Choroid plexus epithelial cell (primary cell): ENCODE results near the gene VEGFB.
A peak's percentile ranks its signal among the peaks of the same experiment; 100 is the strongest.

Experiments
- DNase-seq: peaks from one replicate; pipeline ENCODE4 v3.0.0-alpha.2; 2010; ENCODE audit warnings: low read depth
- H3K4me3 ChIP-seq: 2 replicates; pipeline ENCODE4 v1.5.1; 2011; ENCODE audit warnings: low read depth, mild to moderate bottlenecking, control low read depth, low read length, moderate library complexity
- TF ChIP-seq, protein P1 (sequence below): conservative IDR thresholded peaks from 2 replicates; pipeline ENCODE4 v1.5.1; 2011; ENCODE audit warnings: low read depth, mild to moderate bottlenecking, control low read depth, inconsistent platforms, low read length, moderate library complexity

The VEGFB gene

DNA sequence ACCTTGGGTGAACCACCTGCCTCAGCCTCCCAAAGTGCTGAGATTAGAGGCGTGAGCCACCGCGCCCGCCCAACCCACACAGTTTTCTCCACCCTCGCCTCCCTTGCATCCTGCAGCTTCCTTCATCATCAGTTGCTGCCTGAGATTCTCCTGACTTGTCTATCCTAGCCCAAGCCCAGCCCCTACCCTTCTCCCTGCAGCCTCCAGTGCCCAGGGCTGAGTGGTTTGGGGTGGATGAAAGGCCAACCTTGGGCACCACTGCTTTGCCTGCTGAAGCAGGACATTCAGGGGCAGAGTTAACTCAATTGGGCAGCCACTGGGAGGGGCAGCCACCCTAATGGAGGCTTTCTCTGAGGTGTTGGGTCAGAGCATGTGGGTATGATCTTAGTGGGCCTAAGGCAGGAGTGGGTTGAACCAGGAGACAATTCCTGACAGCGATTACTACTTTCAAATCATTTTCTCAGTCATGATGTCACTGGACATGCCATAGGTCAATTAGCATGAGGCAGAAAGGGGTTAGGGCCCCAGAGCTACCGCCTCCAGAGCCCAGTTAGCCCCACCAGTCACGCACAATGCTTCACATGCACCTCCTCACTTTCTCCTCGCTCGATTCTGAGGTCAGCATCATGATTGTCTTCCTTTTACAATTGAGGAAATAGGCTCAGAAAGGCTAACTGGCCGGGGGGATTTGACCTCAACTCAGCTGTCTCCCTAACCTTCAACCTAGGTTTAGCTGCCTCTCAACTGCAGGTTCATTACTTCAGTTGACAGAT lies 5.5 kb downstream of the VEGFB start:
- DNase-seq, result no peak
- H3K4me3 ChIP-seq, result peak overlapping the region; percentile 84
- TF ChIP-seq, protein P1, sequence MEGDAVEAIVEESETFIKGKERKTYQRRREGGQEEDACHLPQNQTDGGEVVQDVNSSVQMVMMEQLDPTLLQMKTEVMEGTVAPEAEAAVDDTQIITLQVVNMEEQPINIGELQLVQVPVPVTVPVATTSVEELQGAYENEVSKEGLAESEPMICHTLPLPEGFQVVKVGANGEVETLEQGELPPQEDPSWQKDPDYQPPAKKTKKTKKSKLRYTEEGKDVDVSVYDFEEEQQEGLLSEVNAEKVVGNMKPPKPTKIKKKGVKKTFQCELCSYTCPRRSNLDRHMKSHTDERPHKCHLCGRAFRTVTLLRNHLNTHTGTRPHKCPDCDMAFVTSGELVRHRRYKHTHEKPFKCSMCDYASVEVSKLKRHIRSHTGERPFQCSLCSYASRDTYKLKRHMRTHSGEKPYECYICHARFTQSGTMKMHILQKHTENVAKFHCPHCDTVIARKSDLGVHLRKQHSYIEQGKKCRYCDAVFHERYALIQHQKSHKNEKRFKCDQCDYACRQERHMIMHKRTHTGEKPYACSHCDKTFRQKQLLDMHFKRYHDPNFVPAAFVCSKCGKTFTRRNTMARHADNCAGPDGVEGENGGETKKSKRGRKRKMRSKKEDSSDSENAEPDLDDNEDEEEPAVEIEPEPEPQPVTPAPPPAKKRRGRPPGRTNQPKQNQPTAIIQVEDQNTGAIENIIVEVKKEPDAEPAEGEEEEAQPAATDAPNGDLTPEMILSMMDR, result no peak

DNA sequence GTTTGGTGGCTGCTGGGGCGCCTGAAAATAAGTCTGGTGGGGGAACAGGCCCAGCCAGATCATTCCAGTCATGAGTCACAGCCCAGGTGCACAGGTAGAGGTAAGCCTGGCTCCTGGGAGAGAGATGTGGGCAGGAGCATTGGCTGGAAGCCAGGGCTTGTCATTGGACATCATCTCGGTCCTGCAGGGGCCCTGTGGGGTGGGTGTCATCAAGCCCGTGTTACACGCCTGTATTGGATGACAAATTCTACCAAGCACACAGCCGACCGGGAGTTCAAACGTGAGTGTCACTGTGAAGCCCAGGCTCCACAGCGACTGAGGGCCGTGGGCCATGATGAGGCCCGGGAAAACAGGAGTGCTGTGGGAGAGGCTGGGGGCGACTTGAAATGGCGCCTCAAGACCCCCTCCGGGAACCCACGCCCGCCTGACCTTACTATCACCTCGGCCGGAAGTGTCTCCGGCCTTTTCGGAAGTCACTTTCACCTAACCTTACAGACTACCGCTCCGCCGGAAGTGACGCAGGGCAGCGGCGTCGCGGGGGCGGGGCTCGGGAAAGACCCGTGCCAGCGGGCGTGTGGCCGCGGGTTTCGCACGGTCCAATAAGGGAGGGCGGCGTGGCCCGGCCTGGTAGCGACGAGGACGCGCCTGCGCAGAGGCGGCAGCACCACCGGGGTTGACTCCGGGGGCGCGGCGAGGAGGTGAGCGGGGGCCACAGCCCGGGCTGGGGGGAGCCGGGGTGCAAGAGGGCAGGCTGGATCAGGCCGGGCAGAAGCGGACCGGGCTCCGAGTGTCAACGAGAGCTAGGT lies 6.3 kb downstream of the VEGFB start, which contains the start of gene FKBP2:
Gene FKBP2, plus strand, starts transcription at position 661 of the 806 bp plus-strand sequence. CDS start 1,293 bp downstream, outside the sequence.
- H3K4me3 ChIP-seq, result peak within 1 kb of the TSS; percentile 91
- peak; percentile 98 for DNase-seq
- TF ChIP-seq, protein P1, result no peak

DNA sequence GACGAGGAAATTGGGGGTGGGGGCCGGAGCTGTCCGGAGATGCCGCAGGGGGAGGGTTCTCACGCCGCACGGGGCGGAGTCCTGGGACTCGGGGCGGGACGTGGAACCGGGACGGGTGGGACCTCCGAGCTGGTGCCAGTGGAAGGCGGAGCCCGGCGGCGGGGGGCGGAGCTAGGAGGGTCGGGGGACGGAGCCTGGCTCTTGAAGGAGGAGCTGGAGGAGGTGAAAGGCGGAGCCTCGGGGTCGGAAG lies 6.8 kb downstream of the VEGFB start:
- peak; percentile 100 for DNase-seq
- peak overlapping the region; percentile 91 for H3K4me3 ChIP-seq
- TF ChIP-seq, protein P1, result no peak

DNA sequence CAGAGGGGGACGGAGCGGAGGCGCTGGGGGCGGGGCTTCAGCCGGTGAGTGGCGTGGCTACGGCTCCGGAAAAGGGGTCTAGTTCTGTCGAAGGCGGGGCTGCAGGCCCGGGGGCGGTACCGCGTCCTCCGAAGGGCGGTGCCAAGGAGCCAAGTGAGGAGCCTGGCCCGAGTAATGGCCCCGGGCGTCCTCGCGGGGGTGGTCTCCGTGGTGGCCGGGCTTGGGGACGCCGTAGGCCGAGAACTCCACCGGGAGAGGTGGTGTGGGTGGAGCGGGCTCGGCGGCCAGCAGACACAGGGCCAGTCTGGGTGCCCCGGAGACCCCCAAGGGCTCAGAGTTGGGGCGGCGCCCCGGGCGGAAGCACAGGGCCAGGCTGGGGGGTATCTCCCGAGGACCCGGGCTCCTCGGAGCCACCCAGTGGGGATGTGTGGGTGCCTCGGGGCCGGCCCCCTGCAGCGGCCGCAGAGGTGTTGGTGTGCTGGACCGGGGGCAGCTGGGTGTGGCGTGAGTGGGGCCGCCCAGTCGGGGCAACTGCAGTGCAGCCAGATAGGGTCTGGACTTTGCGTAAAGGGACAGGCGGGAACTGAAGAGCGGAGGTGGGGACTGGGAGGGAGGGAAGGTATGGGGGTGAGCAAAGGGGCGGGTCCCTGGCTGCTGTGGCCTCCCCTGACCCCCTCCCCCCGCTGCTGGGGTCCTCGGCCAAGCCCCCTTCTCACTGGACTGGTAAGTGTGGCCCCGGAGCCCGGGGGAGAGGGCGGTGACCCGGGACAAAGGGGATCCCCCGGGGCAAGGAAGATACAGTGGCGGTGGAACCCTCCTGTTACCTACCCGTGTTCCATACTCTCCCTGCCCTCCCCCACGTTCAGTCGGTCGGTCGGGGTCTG lies 7.3 kb downstream of the VEGFB start:
- TF ChIP-seq, protein P1, result no peak
- no peak for DNase-seq
- peak overlapping the region; percentile 91 for H3K4me3 ChIP-seq

DNA sequence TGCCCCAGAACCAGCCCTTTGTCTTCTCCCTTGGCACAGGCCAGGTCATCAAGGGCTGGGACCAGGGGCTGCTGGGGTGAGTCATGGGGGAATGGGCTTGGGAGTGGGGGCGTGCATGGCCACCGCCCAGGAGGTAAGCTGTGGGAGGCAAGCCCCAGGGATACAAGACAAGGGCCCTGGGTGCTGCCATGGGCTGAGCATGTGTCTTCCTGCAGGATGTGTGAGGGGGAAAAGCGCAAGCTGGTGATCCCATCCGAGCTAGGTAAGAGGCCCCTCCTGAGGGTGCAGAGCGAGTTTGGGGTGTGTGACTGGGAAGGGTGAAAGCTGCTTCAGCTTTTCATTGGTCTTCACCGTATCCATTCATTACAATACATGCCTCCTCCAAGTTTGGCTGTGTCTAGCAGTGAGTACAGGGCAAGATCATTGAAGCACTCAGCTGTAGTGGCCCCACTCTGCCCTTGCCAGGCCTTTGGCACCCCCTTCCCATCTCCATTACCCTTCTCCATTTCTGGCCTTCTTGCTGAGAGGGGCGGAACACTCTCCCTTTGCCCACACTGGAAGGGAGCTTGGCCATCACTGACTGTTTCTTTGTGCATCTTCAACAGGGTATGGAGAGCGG lies 9.0 kb downstream of the VEGFB start:
- no peak overlapping the region for H3K4me3 ChIP-seq
- no peak for DNase-seq
- TF ChIP-seq, protein P1, result no peak

DNA sequence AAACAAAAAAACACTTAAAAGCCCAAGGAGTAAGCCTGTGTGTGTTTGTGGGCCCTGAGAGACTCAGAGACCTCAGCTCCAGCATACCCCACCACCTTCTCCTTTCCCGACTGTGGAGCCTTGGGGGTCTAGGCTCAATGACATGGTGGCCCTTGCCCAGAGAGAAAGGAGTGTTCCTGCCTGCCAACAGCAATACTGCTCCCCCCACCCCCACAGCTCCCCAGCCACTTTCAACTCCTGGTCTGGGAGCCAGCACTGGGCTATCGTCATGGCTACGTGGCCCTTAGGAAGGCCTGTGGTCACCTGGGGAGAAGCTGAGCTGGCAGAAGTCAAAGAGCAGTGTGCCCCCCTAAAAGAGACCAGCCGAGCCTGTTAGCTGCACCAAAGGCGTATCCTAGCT lies 9.7 kb downstream of the VEGFB start:
- TF ChIP-seq, protein P1, result no peak
- no peak overlapping the region for H3K4me3 ChIP-seq
- DNase-seq, result no peak
